Measurements from ENCODE around the gene EEF1B2. TPM values are rescaled to one million over a fixed set of nuclear protein-coding genes. Genes with fewer than 3 reads are reported as not detected.

EEF1B2 gene
- total RNA-seq, 1 experiment from 2014 or later, result 768 TPM

DNA sequence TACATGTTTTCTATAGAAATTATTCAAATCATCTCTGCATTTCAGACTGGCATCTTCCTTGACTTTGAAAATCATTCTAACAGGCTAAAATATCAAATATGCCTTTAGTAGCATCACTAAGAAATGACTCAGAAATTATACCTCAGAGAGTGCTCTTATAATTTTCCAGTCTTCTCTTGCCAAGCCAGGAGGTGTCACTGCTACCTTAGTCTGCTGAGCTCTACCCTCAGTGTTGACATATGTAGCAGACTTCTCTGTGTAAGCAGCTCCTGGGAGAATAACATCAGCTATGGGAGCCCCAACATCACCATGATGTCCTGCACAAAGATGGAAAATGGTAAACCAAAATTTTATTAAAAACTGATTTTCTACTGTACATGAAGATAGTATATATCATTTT lies 32.0 kb upstream of the EEF1B2 start:
- H2AK5ac ChIP-seq (ENCODE audit: insufficient read length, low read length), result no peak overlapping the region
- H2BK12ac ChIP-seq (ENCODE audit: insufficient read length, low read depth, low read length), result no peak overlapping the region
- no peaks in the 10 kb centered on the region for H3K79me2 ChIP-seq (ENCODE audit: insufficient read depth, low read length)
- Mint-ChIP-seq H3K36me3 (ENCODE audit: insufficient read depth in 1 of 3, low read depth in 3 of 3) (peaks cover 31 to 78% (median 64%) of the 10 kb centered on the region in 3 experiments; a peak in 6 of 7 replicates), H3K4me3 (no peak overlapping the region), H3K27me3 (ENCODE audit: low read depth) (no peaks in the 10 kb centered on the region), H3K9me3 (no peaks in the 10 kb centered on the region), H3K4me1 (no peaks in the 10 kb centered on the region), H3K27ac (no peak overlapping the region)
- no peak overlapping the region for H4K8ac ChIP-seq (replicated peaks; ENCODE audit: insufficient read length, low read depth, low read length)
- no peak overlapping the region for H3T11ph ChIP-seq (ENCODE audit: low read length)
- no peaks in the 10 kb centered on the region for H3K9me3 ChIP-seq (ENCODE audit: control insufficient read depth, low read depth, low read length)
- no peak overlapping the region for H2BK120ac ChIP-seq (ENCODE audit: low read depth, low read length, poor library complexity, severe bottlenecking)
- H3K56ac ChIP-seq (ENCODE audit: insufficient read length, low read depth, low read length), result no peak overlapping the region
- H2BK20ac ChIP-seq (ENCODE audit: low read depth, low read length, poor library complexity, severe bottlenecking), result no peak overlapping the region
- no peak overlapping the region for H3K18ac ChIP-seq (ENCODE audit: insufficient read length, low read depth, low read length)
- no peak for DNase-seq
- TF ChIP-seq CTCF (conservative IDR thresholded peaks at IDR 0.05), result peak; percentile 29; the same call in 1 of the 3 replicates
- H4K5ac ChIP-seq (ENCODE audit: insufficient read length, low read depth, low read length), result no peak overlapping the region
- no peak overlapping the region for H2AFZ ChIP-seq (ENCODE audit: low read length)
- no peaks in the 10 kb centered on the region for H3K4me1 ChIP-seq (ENCODE audit: insufficient read depth, low read length)
- no peaks in the 10 kb centered on the region for H3K27me3 ChIP-seq (ENCODE audit: insufficient read depth, low read length)
- H3K9ac ChIP-seq (ENCODE audit: extremely low read depth, insufficient read length, low read length), result no peak overlapping the region
- no peak overlapping the region for H3K4ac ChIP-seq (ENCODE audit: low read depth, low read length)
- no peak overlapping the region for H3K14ac ChIP-seq (ENCODE audit: insufficient read depth, low read length)
- H3K27ac ChIP-seq (ENCODE audit: insufficient read length, low read depth, low read length), result no peak overlapping the region
- H3K23ac ChIP-seq (ENCODE audit: insufficient read length, low read depth, low read length), result no peak overlapping the region
- no peak overlapping the region for H3K4me2 ChIP-seq (ENCODE audit: insufficient read depth, insufficient read length, low read length)
- H2BK5ac ChIP-seq (ENCODE audit: insufficient read length, low read length), result no peak overlapping the region
- H3K23me2 ChIP-seq (ENCODE audit: insufficient read length, low read depth, low read length, poor library complexity, severe bottlenecking), result no peaks in the 10 kb centered on the region
- no peaks in the 10 kb centered on the region for H3K79me1 ChIP-seq (ENCODE audit: insufficient read depth, low read depth, low read length, poor library complexity, severe bottlenecking)
- no peak overlapping the region for H4K91ac ChIP-seq (ENCODE audit: insufficient read length, low read depth, low read length)
- no peak overlapping the region for H2BK15ac ChIP-seq (ENCODE audit: low read depth, low read length)
- no peaks in the 10 kb centered on the region for H4K20me1 ChIP-seq (ENCODE audit: control insufficient read depth, insufficient read depth, insufficient read length)

Data from H9 (cell line).